Measurements from ENCODE around the gene MYO1C.
A peak's percentile ranks its signal among the peaks of the same experiment; 100 is the strongest.
"Not testable (repeated sequence)": the region's sequence is repeated elsewhere in the genome, so short reads cannot be mapped to it uniquely, and the experiment has no call there.

The MYO1C gene

GRCh38 chr17:1492249-1493206, at the start of gene MYO1C:
MYO1C (minus strand) TSS chr17:1492686; CDS start chr17:1492487, 199 bp downstream.
- no peak for DNase-seq

GRCh38 chr17:1541367-1541904, 49.0 kb upstream of the MYO1C start:
- no peak for DNase-seq

GRCh38 chr17:1539811-1540210, 47.3 kb upstream of the MYO1C start:
- DNase-seq = no peak

GRCh38 chr17:1535737-1536136, 43.3 kb upstream of the MYO1C start:
- no peak for DNase-seq

GRCh38 chr17:1533661-1534325, 41.3 kb upstream of the MYO1C start:
- DNase-seq = no peak

- DNase-seq = no peak
Observed at GRCh38 chr17:1532836-1533602, 40.5 kb upstream of the MYO1C start.

GRCh38 chr17:1529863-1530262, 37.4 kb upstream of the MYO1C start:
- DNase-seq = no peak

GRCh38 chr17:1526876-1527275, 34.4 kb upstream of the MYO1C start:
- DNase-seq = not testable (repeated sequence)

- DNase-seq = no peak
Observed at GRCh38 chr17:1522626-1523025, 30.1 kb upstream of the MYO1C start.

GRCh38 chr17:1521086-1521640, 28.7 kb upstream of the MYO1C start:
- DNase-seq = no peak

- no peak for DNase-seq
Observed at GRCh38 chr17:1519678-1520077, 27.2 kb upstream of the MYO1C start.

GRCh38 chr17:1518410-1518809, 25.9 kb upstream of the MYO1C start:
- DNase-seq = no peak

GRCh38 chr17:1516388-1517161, 24.1 kb upstream of the MYO1C start, which contains the start of gene INPP5K:
INPP5K (minus strand) TSS chr17:1516612; CDS start chr17:1516499, 113 bp downstream.
- peak; percentile 95 for DNase-seq

- DNase-seq = no peak
Observed at GRCh38 chr17:1515640-1516387, 23.3 kb upstream of the MYO1C start.

- no peak for DNase-seq
Observed at GRCh38 chr17:1512351-1512750, 19.9 kb upstream of the MYO1C start.

- no peak for DNase-seq
Observed at GRCh38 chr17:1511756-1512321, 19.4 kb upstream of the MYO1C start.

- DNase-seq = no peak
Observed at GRCh38 chr17:1511290-1511689, 18.8 kb upstream of the MYO1C start.

- no peak for DNase-seq
Observed at GRCh38 chr17:1509290-1509881, 16.9 kb upstream of the MYO1C start.

GRCh38 chr17:1508709-1509108, 16.2 kb upstream of the MYO1C start:
- not testable (repeated sequence) for DNase-seq

- no peak for DNase-seq
Observed at GRCh38 chr17:1506649-1507267, 14.3 kb upstream of the MYO1C start.
